Mucosa of stomach (tissue), 1 donor: Measurements from ENCODE around the gene OXSM.

Experiments used
- H3K27me3 ChIP-seq: one replicate; pipeline ENCODE4 v1.7.0; 2013; ENCODE audit warnings: mild to moderate bottlenecking, low read length; ENCODE audit not compliant: control insufficient read depth, insufficient read depth
- H3K36me3 ChIP-seq: one replicate; pipeline ENCODE4 v1.7.0; 2013; ENCODE audit warnings: low read length; ENCODE audit not compliant: control insufficient read depth, insufficient read depth
- H3K4me1 ChIP-seq: one replicate; pipeline ENCODE4 v1.7.0; 2013; ENCODE audit warnings: mild to moderate bottlenecking, low read length; ENCODE audit not compliant: control insufficient read depth, insufficient read depth
- H3K4me3 ChIP-seq: one replicate; pipeline ENCODE4 v1.7.0; 2013; ENCODE audit warnings: low read length
- H3K9ac ChIP-seq: one replicate; pipeline ENCODE4 v1.7.0; 2013; ENCODE audit warnings: mild to moderate bottlenecking, low read length, moderate library complexity
- H3K9me3 ChIP-seq: one replicate; pipeline ENCODE4 v1.7.0; 2013; ENCODE audit warnings: mild to moderate bottlenecking, low read length, moderate library complexity; ENCODE audit not compliant: control insufficient read depth
- donor health status: Pancreatic carcinoma.

OXSM gene

GRCh38 chr3:25789596-25790556 lies at the start of gene OXSM:
Gene OXSM, plus strand, starts transcription at chr3:25790090. Its CDS starts 931 bp downstream, at chr3:25791021.
- H3K4me1 ChIP-seq, result peaks cover 10% of the 10 kb centered on the region
- H3K9ac ChIP-seq, result peak within 1 kb of the TSS; percentile 72
- H3K36me3 ChIP-seq, result no peaks in the 10 kb centered on the region
- peak within 1 kb of the TSS; percentile 83 for H3K4me3 ChIP-seq
- H3K9me3 ChIP-seq, result no peaks in the 10 kb centered on the region
- no peaks in the 10 kb centered on the region for H3K27me3 ChIP-seq

- H3K27me3 ChIP-seq, result no peaks in the 10 kb centered on the region
- no peak overlapping the region for H3K4me3 ChIP-seq
- no peaks in the 10 kb centered on the region for H3K36me3 ChIP-seq
- no peak overlapping the region for H3K9ac ChIP-seq
- no peaks in the 10 kb centered on the region for H3K4me1 ChIP-seq
- H3K9me3 ChIP-seq, result no peaks in the 10 kb centered on the region
Observed at GRCh38 chr3:25744470-25744869, 45.4 kb upstream of the OXSM start.

GRCh38 chr3:25747033-25747432 lies 42.9 kb upstream of the OXSM start:
- H3K4me1 ChIP-seq, result no peaks in the 10 kb centered on the region
- H3K4me3 ChIP-seq, result no peak overlapping the region
- H3K9ac ChIP-seq, result no peak overlapping the region
- no peaks in the 10 kb centered on the region for H3K9me3 ChIP-seq
- H3K27me3 ChIP-seq, result no peaks in the 10 kb centered on the region
- H3K36me3 ChIP-seq, result no peaks in the 10 kb centered on the region

- Histone ChIP-seq H3K27me3 (no peaks in the 10 kb centered on the region), H3K4me3 (no peak overlapping the region), H3K4me1 (no peaks in the 10 kb centered on the region), H3K9me3 (no peaks in the 10 kb centered on the region), H3K9ac (no peak overlapping the region), H3K36me3 (no peaks in the 10 kb centered on the region)
Observed at GRCh38 chr3:25748189-25748588, 41.7 kb upstream of the OXSM start.

- Histone ChIP-seq H3K4me1 (no peaks in the 10 kb centered on the region), H3K36me3 (no peaks in the 10 kb centered on the region), H3K27me3 (no peaks in the 10 kb centered on the region), H3K9ac (no peak overlapping the region), H3K9me3 (no peaks in the 10 kb centered on the region), H3K4me3 (no peak overlapping the region)
Observed at GRCh38 chr3:25749031-25749581, 40.8 kb upstream of the OXSM start.

- H3K36me3 ChIP-seq, result no peaks in the 10 kb centered on the region
- H3K4me1 ChIP-seq, result no peaks in the 10 kb centered on the region
- no peak overlapping the region for H3K4me3 ChIP-seq
- no peak overlapping the region for H3K9ac ChIP-seq
- no peaks in the 10 kb centered on the region for H3K27me3 ChIP-seq
- no peaks in the 10 kb centered on the region for H3K9me3 ChIP-seq
Observed at GRCh38 chr3:25751048-25751447, 38.8 kb upstream of the OXSM start.

- H3K36me3 ChIP-seq, result no peaks in the 10 kb centered on the region
- no peaks in the 10 kb centered on the region for H3K4me1 ChIP-seq
- no peak overlapping the region for H3K4me3 ChIP-seq
- no peaks in the 10 kb centered on the region for H3K27me3 ChIP-seq
- no peaks in the 10 kb centered on the region for H3K9me3 ChIP-seq
- H3K9ac ChIP-seq, result no peak overlapping the region
Observed at GRCh38 chr3:25751725-25752124, 38.2 kb upstream of the OXSM start.

GRCh38 chr3:25768851-25769250 lies 21.0 kb upstream of the OXSM start:
- Histone ChIP-seq H3K27me3 (no peaks in the 10 kb centered on the region), H3K4me1 (no peaks in the 10 kb centered on the region), H3K36me3 (no peaks in the 10 kb centered on the region), H3K9me3 (no peaks in the 10 kb centered on the region), H3K9ac (no peak overlapping the region), H3K4me3 (no peak overlapping the region)

GRCh38 chr3:25775936-25776335 lies 14.0 kb upstream of the OXSM start:
- H3K36me3 ChIP-seq, result no peaks in the 10 kb centered on the region
- no peak overlapping the region for H3K4me3 ChIP-seq
- no peaks in the 10 kb centered on the region for H3K27me3 ChIP-seq
- H3K9me3 ChIP-seq, result no peaks in the 10 kb centered on the region
- no peaks in the 10 kb centered on the region for H3K4me1 ChIP-seq
- H3K9ac ChIP-seq, result no peak overlapping the region

GRCh38 chr3:25780618-25781017 lies 9.3 kb upstream of the OXSM start:
- no peak overlapping the region for H3K9ac ChIP-seq

GRCh38 chr3:25781145-25781757 lies 8.6 kb upstream of the OXSM start:
- H3K9me3 ChIP-seq, result no peaks in the 10 kb centered on the region
- peak overlapping the region; percentile 7 for H3K9ac ChIP-seq

More at GRCh38 chr3:25780618-25781017, 9.3 kb upstream of the OXSM start:
- Histone ChIP-seq H3K9me3 (no peaks in the 10 kb centered on the region), H3K4me3 (no peak overlapping the region), H3K4me1 (peaks cover 10% of the 10 kb centered on the region), H3K36me3 (no peaks in the 10 kb centered on the region), H3K27me3 (no peaks in the 10 kb centered on the region)

More at GRCh38 chr3:25781145-25781757, 8.6 kb upstream of the OXSM start:
- Histone ChIP-seq H3K27me3 (no peaks in the 10 kb centered on the region), H3K36me3 (no peaks in the 10 kb centered on the region), H3K4me1 (peaks cover 10% of the 10 kb centered on the region), H3K4me3 (no peak overlapping the region)
